SH-SY5Y (cell line): Measurements from ENCODE around the gene EVI2A.

Source experiments
- GATA2 ChIP-seq: IDR thresholded peaks from 2 replicates; pipeline ENCODE4 v1.6.1; 2011; ENCODE audit warnings: mild to moderate bottlenecking, low read depth, low read length
- GATA3 ChIP-seq: IDR thresholded peaks from 2 replicates; pipeline ENCODE4 v1.6.1; 2011; ENCODE audit warnings: low read depth, mild to moderate bottlenecking, low read length, moderate library complexity

DNA sequence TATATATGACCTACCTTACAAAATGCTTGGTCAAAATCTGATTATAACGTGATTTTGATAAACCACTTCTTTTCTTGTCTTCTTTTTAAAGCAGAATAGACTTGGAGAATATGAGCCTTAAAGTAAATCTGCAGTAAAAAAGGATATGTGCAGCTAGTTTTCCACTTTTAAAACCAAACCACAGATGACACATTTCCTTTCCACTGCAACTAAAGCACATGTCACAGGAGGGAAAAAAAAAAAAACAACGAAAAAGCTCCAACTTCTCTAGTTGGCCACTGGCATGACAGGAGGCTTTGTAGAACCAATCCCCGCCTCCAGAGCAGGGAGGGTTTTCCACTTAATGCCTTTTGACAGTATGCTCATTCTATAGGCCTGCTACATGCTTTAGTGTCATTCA lies at the start of gene EVI2A:
- TF ChIP-seq GATA3, result no peak
- no peak for TF ChIP-seq GATA2
